ENCODE data around the gene AGPS. TPM values are rescaled to one million over a fixed set of nuclear protein-coding genes. Genes with fewer than 3 reads are reported as not detected.
A peak's percentile ranks its signal among the peaks of the same experiment; 100 is the strongest.

Gene AGPS
- total and polyA plus RNA-seq, 2 of the 13 experiments (the other 11 are each of a cell fraction or from before 2014, with no cell fraction given): 39.4 to 99.0 TPM

DNA sequence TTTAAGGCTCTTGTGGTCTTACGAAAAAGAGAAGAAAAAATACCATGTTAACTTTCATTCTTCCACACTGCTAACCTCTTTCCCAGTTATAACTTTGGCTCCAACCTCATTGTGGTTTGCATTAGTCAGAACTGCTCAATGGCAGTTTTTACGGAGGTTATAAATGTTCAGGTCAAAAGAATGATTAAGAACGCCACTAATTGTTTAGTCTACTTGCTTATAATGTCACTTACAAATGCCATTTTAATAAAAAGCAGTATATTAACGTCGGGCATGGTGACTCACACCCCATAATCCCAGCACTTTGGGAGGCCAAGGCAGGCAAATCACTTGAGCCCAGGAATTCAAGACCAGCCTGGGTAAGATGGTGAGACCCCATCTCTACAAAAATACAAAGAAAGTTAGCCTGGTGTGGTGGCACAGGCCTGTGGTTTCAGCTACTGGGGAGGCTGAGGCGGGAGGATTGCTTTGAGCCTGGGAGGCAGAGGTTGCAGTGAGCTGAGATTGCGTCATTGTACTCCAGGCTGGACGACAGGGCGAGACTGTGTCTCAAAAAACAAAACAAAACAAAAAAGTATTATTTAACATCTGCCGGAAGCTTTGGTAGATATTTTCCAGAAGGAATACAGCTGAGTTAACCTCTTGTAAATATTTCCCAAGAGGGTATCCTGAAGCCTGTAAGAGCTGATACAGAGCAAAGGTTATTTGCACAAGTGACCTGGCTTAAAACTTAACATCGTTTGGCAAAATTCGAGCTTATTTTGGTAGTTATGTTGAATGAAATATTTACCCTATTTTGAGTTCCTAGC is 5.1 kb downstream of the AGPS start (continued):
- TF ChIP-seq ZNF326 (CRISPR knock-in tag; IDR thresholded peaks at IDR 0.05; ENCODE audit: borderline replicate concordance) (no peak), AHR (CRISPR knock-in tag; IDR thresholded peaks at IDR 0.05) (peak; percentile 95; the same call in 1 of the 2 replicates), SETDB1 (CRISPR knock-in tag; IDR thresholded peaks at IDR 0.05; ENCODE audit: borderline replicate concordance) (no peak), ZNF768 (CRISPR knock-in tag; IDR thresholded peaks at IDR 0.05) (no peak), ZNF101 (CRISPR knock-in tag; IDR thresholded peaks at IDR 0.05; ENCODE audit: borderline replicate concordance, low read depth) (no peak), ZNF263 (CRISPR knock-in tag; IDR thresholded peaks at IDR 0.05) (peak; percentile 89), ZFYVE20 (CRISPR knock-in tag; IDR thresholded peaks at IDR 0.05; ENCODE audit: borderline replicate concordance, low read depth) (no peak), ZBTB1 (CRISPR knock-in tag; IDR thresholded peaks at IDR 0.05; ENCODE audit: borderline replicate concordance) (no peak), KLF12 (CRISPR knock-in tag; IDR thresholded peaks at IDR 0.05; ENCODE audit: borderline replicate concordance) (no peak), KLF11 (CRISPR knock-in tag; IDR thresholded peaks at IDR 0.05) (no peak), POLR2AphosphoS2 (IDR thresholded peaks at IDR 0.05; ENCODE audit: low read depth, low read length) (no peak), ZFAT (CRISPR knock-in tag; conservative IDR thresholded peaks at IDR 0.05) (no peak), ZNF343 (CRISPR knock-in tag; IDR thresholded peaks at IDR 0.05) (0 out of 2 replicates have a peak, but pooled peaks have one; percentile 57), SAFB2 (CRISPR knock-in tag; IDR thresholded peaks at IDR 0.05; ENCODE audit: borderline replicate concordance, low read depth) (peak; percentile 44; the same call in 1 of the 2 replicates), TAF1 (CRISPR knock-in tag; IDR thresholded peaks at IDR 0.05) (no peak), CBFB (CRISPR knock-in tag; IDR thresholded peaks at IDR 0.05) (peak; percentile 86), FLYWCH1 (CRISPR knock-in tag; IDR thresholded peaks at IDR 0.05) (no peak), KLF9 (CRISPR knock-in tag; IDR thresholded peaks at IDR 0.05; ENCODE audit: low read depth) (no peak), HIVEP1 (CRISPR knock-in tag; IDR thresholded peaks at IDR 0.05) (no peak), ETV5 (CRISPR knock-in tag; IDR thresholded peaks at IDR 0.05; ENCODE audit: borderline replicate concordance) (peak; percentile 97), RBFOX2 (IDR thresholded peaks at IDR 0.05; ENCODE audit: low read depth, low read length) (no peak), TBL1XR1 (IDR thresholded peaks at IDR 0.05; ENCODE audit: borderline replicate concordance, low read length, partially characterized antibody) (peak; percentile 76)
- TF ChIP-seq, protein P1, sequence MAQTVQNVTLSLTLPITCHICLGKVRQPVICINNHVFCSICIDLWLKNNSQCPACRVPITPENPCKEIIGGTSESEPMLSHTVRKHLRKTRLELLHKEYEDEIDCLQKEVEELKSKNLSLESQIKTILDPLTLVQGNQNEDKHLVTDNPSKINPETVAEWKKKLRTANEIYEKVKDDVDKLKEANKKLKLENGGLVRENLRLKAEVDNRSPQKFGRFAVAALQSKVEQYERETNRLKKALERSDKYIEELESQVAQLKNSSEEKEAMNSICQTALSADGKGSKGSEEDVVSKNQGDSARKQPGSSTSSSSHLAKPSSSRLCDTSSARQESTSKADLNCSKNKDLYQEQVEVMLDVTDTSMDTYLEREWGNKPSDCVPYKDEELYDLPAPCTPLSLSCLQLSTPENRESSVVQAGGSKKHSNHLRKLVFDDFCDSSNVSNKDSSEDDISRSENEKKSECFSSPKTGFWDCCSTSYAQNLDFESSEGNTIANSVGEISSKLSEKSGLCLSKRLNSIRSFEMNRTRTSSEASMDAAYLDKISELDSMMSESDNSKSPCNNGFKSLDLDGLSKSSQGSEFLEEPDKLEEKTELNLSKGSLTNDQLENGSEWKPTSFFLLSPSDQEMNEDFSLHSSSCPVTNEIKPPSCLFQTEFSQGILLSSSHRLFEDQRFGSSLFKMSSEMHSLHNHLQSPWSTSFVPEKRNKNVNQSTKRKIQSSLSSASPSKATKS (CRISPR knock-in tag; IDR thresholded peaks at IDR 0.05): no peak
- TF ChIP-seq, protein P2, sequence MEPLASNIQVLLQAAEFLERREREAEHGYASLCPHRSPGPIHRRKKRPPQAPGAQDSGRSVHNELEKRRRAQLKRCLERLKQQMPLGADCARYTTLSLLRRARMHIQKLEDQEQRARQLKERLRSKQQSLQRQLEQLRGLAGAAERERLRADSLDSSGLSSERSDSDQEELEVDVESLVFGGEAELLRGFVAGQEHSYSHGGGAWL (CRISPR knock-in tag; IDR thresholded peaks at IDR 0.05): peak; percentile 73; the same call in 1 of the 2 replicates
- TF ChIP-seq, protein P3, sequence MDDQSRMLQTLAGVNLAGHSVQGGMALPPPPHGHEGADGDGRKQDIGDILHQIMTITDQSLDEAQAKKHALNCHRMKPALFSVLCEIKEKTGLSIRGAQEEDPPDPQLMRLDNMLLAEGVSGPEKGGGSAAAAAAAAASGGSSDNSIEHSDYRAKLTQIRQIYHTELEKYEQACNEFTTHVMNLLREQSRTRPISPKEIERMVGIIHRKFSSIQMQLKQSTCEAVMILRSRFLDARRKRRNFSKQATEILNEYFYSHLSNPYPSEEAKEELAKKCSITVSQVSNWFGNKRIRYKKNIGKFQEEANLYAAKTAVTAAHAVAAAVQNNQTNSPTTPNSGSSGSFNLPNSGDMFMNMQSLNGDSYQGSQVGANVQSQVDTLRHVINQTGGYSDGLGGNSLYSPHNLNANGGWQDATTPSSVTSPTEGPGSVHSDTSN (CRISPR knock-in tag; IDR thresholded peaks at IDR 0.05; ENCODE audit: borderline replicate concordance): no peak; the same call in 1 of the 2 replicates
- TF ChIP-seq, protein P4, sequence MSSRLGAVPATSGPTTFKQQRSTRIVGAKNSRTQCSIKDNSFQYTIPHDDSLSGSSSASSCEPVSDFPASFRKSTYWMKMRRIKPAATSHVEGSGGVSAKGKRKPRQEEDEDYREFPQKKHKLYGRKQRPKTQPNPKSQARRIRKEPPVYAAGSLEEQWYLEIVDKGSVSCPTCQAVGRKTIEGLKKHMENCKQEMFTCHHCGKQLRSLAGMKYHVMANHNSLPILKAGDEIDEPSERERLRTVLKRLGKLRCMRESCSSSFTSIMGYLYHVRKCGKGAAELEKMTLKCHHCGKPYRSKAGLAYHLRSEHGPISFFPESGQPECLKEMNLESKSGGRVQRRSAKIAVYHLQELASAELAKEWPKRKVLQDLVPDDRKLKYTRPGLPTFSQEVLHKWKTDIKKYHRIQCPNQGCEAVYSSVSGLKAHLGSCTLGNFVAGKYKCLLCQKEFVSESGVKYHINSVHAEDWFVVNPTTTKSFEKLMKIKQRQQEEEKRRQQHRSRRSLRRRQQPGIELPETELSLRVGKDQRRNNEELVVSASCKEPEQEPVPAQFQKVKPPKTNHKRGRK (CRISPR knock-in tag; IDR thresholded peaks at IDR 0.05): no peak
